ENCODE measurements around the gene STRAP. TPM values are rescaled to one million over a fixed set of nuclear protein-coding genes. Genes with fewer than 3 reads are reported as not detected.

STRAP gene
- total and polyA plus RNA-seq, 2 of the 8 experiments (the other 6 are each of a cell fraction or from before 2014, with no cell fraction given): 107 to 251 TPM

GRCh38 chr12:15886372-15887042 is 4.3 kb downstream of the STRAP start:
- H3K36me3 ChIP-seq (ENCODE audit: control insufficient read depth in 2 of 4, insufficient read depth in 4 of 4, low read length in 3 of 4): peaks cover 2 to 54% (median 16%) of the 10 kb centered on the region in 4 experiments
- no peak overlapping the region for H3K14ac ChIP-seq (ENCODE audit: insufficient read length)
- H4K20me1 ChIP-seq (replicated peaks in 1 of 2; ENCODE audit: control insufficient read depth in 1 of 2, insufficient read depth in 2 of 2, low read length in 2 of 2): peaks cover 12% of the 10 kb centered on the region in 2 experiments
- 93% methylated on average over 7 of the region's 7 CpGs; no CpG with 5 or more reads in 1 of the 2 experiments for WGBS, 2 experiments (ENCODE audit: extremely low coverage in 1 of 2, insufficient coverage in 1 of 2, insufficient read length in 1 of 2, insufficient replicate concordance in 2 of 2, low coverage in 1 of 2, low lambda C conversion rate in 2 of 2, missing lambda C conversion rate in 1 of 2)
- no peaks in the 10 kb centered on the region; a peak in 1 of 7 replicates for H3K4me1 ChIP-seq (replicated peaks in 1 of 4; ENCODE audit: control insufficient read depth in 3 of 4, insufficient read depth in 4 of 4, low read length in 3 of 4)
- FAIRE-seq: no peak
- no peaks in the 10 kb centered on the region for H3K27me3 ChIP-seq (replicated peaks in 1 of 4; ENCODE audit: control insufficient read depth in 3 of 4, extremely low read depth in 1 of 4, insufficient read depth in 3 of 4, low read length in 3 of 4)
- no peak overlapping the region for H2BK120ac ChIP-seq (replicated peaks; ENCODE audit: low read depth, low read length)
- H3K79me1 ChIP-seq (ENCODE audit: low read depth, low read length): peaks cover 4% of the 10 kb centered on the region; the same call in 1 of the 2 replicates
- H3K4me3 ChIP-seq (ENCODE audit: extremely low read depth in 1 of 4, insufficient read depth in 2 of 4, low read depth in 3 of 4, low read length in 4 of 4): no peak overlapping the region
- H3K27ac ChIP-seq (ENCODE audit: low read depth, low read length): no peak overlapping the region
- H3K4me2 ChIP-seq (ENCODE audit: insufficient read depth in 1 of 2, low read depth in 2 of 2, low read length in 2 of 2): no peak overlapping the region
- no peak overlapping the region for H4K91ac ChIP-seq (replicated peaks; ENCODE audit: insufficient read length, low read length)
- H3K18ac ChIP-seq (ENCODE audit: extremely low read depth, low read length): no peak overlapping the region
- no peak overlapping the region for H3K4ac ChIP-seq (replicated peaks; ENCODE audit: insufficient read length, low read depth, low read length)
- ChIA-PET CTCF (ENCODE audit: partially characterized antibody) (no interaction called here), POLR2A (ENCODE audit: partially characterized antibody) (interaction anchor here (1.0 kb wide), 1 partner anchor 14 kb away, joined by 4 read pairs; no protein-coding TSS in a partner anchor)
- no peak overlapping the region for H2AK5ac ChIP-seq (ENCODE audit: low read depth, low read length)
- no peak overlapping the region for H4K5ac ChIP-seq (ENCODE audit: insufficient read length, low read depth, low read length)
- H3K9me3 ChIP-seq (ENCODE audit: insufficient read depth in 2 of 2, low read depth in 1 of 2, low read length in 1 of 2): no peaks in the 10 kb centered on the region
- H3K23ac ChIP-seq (ENCODE audit: insufficient read length): no peak overlapping the region
- H3K9ac ChIP-seq (replicated peaks in 1 of 4; ENCODE audit: extremely low read depth in 1 of 4, low read depth in 3 of 4, low read length in 3 of 4): no peak overlapping the region
- H3K56ac ChIP-seq (replicated peaks; ENCODE audit: insufficient read length, low read depth, low read length): no peak overlapping the region
- no peak overlapping the region for H2BK12ac ChIP-seq (ENCODE audit: low read depth, low read length)
- H3K23me2 ChIP-seq (ENCODE audit: low read depth, low read length): 0 out of 2 replicates have a peak, but pooled peaks cover 2% of the 10 kb centered on the region
- H2BK15ac ChIP-seq (ENCODE audit: low read length): no peak overlapping the region
- H3K79me2 ChIP-seq (ENCODE audit: control insufficient read depth in 1 of 2, insufficient read depth in 2 of 2, low read length in 2 of 2): peaks cover 31 to 80% of the 10 kb centered on the region in 2 experiments
- DNase-seq (ENCODE audit: low read depth in 1 of 2, low spot score in 2 of 2): no peak
- H2BK5ac ChIP-seq (ENCODE audit: low read depth, low read length): no peak overlapping the region
- no peak overlapping the region for H4K8ac ChIP-seq (ENCODE audit: extremely low read depth, insufficient read depth, low read length)
- no peak overlapping the region for H2AFZ ChIP-seq (ENCODE audit: low read length)
- no peak overlapping the region for H2BK20ac ChIP-seq (ENCODE audit: low read length)
- no peak for TF ChIP-seq NANOG (IDR thresholded peaks at IDR 0.05; ENCODE audit: insufficient read depth, low read depth, low read length, poor library complexity, severe bottlenecking)
- no peak for TF ChIP-seq CTCF (IDR thresholded peaks at IDR 0.05; ENCODE audit: control extremely low read depth in 1 of 3, insufficient read depth in 1 of 3, low read depth in 1 of 3, low read length in 3 of 3)
- TF ChIP-seq CBX5 (IDR thresholded peaks at IDR 0.05; ENCODE audit: low read depth, low read length): no peak
- no peak for TF ChIP-seq SP4 (IDR thresholded peaks at IDR 0.05; ENCODE audit: low read length)
- TF ChIP-seq POU5F1 (IDR thresholded peaks at IDR 0.05; ENCODE audit: low read depth, low read length): no peak
- TF ChIP-seq BCL11A (IDR thresholded peaks at IDR 0.05; ENCODE audit: low read depth in 2 of 2, low read length in 2 of 2): no peak
- no peak for TF ChIP-seq EZH2 (IDR thresholded peaks at IDR 0.05; ENCODE audit: low read depth, low read length, severe bottlenecking)
- TF ChIP-seq MAFK (IDR thresholded peaks at IDR 0.05; ENCODE audit: low read depth, low read length): no peak
- TF ChIP-seq BACH1 (IDR thresholded peaks at IDR 0.05; ENCODE audit: low read length): no peak
- no peak for TF ChIP-seq TBP (IDR thresholded peaks at IDR 0.05; ENCODE audit: low read depth, low read length)
- no peak for TF ChIP-seq RFX5 (IDR thresholded peaks at IDR 0.05; ENCODE audit: borderline replicate concordance, low read depth, low read length)

Measured in H1 (cell line).